ENCODE measurements around the gene SLC47A2.

SLC47A2 gene

DNA sequence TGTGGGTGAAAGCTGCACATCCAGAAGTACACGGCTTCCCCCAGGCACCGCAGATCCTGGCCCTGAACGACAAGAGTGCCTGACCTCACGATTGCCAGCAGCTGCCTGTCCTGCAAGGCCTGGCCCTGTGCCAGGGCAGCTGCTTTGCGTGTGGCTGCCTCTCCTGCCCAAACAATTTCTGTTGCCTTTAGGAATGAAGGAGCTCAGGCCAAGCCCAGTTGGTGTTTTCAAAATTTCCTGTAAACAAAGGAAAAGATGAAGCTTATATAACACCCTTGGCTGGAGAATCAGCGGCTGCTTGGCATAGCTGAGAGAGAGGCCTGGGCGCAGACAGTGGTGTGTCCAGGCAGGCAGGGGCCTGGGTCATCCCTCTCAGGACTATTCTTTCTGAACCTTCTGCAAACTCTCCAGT is 11.7 kb upstream of the SLC47A2 start:
- no peak for DNase-seq
- peaks cover 17% of the 10 kb centered on the region for H3K4me1 Mint-ChIP-seq
- H3K27ac Mint-ChIP-seq = no peak overlapping the region
- H3K36me3 Mint-ChIP-seq = no peaks in the 10 kb centered on the region
- H3K9me3 Mint-ChIP-seq = no peaks in the 10 kb centered on the region
- CTCF ChIA-PET = interaction anchor here (0.7 to 1.4 kb wide), 2 partner anchors 13 to 213 kb away, joined by 3 read pairs; no protein-coding TSS in a partner anchor
- H3K27me3 Mint-ChIP-seq = peaks cover 32% of the 10 kb centered on the region
- no peak overlapping the region for H3K4me3 Mint-ChIP-seq

DNA sequence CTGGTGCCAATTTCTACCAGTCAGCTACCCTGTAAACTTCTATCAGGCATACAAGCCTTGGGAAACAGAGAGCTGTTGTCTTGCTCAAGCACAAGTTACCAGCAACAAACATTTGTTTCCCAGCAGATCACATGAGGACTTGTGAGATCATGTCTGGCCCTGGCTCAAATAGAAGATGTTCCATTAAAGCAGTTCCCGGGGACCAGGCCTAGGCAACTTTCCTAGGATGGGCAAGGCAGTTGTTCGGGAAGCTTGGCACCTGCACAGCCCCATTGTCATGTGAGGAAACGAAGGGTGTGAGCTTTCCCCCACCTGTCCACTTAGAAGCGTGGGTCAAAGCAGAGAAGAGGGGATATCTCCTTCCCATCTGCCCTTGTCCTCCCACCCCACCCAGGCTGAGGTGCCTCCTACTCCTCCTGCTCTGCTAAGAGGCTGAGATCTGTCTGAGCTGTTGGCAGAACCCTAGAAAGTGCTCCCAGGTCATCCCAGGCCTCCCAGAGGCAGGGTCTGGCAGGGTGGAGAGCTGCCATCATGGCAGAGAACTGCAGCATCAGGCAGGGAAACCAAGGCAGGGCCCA is 11.2 kb upstream of the SLC47A2 start:
- no peak for DNase-seq
- H3K4me1 Mint-ChIP-seq = peaks cover 17% of the 10 kb centered on the region
- H3K27ac Mint-ChIP-seq = no peak overlapping the region
- H3K9me3 Mint-ChIP-seq = no peaks in the 10 kb centered on the region
- H3K4me3 Mint-ChIP-seq = no peak overlapping the region
- CTCF ChIA-PET = interaction anchor here (1.4 kb wide), 1 partner anchor 13 kb away, joined by 3 read pairs; no protein-coding TSS in a partner anchor
- no peaks in the 10 kb centered on the region for H3K36me3 Mint-ChIP-seq
- peaks cover 32% of the 10 kb centered on the region for H3K27me3 Mint-ChIP-seq

DNA sequence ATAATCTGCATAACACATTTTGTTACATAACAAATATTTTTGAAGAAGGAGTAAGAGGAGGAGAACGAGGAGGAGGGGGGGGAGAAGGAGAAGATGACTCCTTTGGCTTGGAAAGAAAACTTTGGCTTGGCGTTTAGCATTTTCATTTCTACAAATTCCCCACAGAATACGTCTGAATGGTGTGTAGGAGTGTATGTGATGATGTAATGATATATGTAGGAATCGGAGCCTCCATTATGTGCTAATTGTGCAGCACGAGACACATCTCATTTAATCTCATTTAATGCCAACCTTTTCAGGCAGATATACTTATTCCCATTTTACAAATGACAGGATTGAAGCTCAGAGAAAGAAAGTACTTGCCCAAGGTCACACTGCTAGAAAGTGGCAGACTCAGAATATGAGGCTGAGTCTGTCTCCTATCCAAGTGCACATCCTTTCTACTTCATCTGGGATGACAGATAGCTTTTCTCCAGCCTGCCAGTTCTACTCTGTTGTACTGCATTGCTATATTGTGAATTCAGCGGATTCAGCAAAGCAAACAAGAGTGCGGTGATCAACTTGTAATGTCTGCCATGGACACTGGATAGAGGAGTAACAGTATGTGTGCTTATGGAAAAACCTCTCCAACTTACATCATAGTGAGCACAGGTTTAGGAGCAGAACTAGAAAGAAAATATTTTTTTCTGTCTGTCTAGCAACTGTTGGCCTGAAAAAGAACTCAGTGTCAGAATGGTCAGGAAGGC is 10.4 kb upstream of the SLC47A2 start:
- Mint-ChIP-seq H3K27me3 (peaks cover 36% of the 10 kb centered on the region), H3K4me1 (peaks cover 17% of the 10 kb centered on the region), H3K4me3 (no peak overlapping the region), H3K9me3 (no peaks in the 10 kb centered on the region), H3K27ac (no peak overlapping the region), H3K36me3 (no peaks in the 10 kb centered on the region)
- CTCF ChIA-PET = no interaction called here
- no peak for DNase-seq

DNA sequence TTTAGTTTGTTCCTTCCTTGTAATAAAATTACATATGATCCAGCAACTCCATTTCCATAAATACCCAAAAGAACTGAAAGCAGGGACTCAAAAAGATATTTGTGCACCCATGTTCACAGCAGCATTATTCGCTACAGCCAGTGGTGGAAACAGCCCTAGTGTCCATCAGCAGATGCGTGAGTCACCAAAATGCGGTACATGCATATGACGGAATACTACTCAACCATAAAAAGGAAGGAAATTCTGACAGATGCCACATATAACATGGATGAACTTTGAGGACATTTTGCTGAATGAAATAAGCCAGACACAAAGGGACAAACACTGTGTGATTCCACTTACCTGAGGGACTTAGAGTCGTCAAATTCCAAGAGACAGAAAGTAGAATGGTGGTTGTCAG is 9.1 kb upstream of the SLC47A2 start:
- Mint-ChIP-seq H3K27ac (no peak overlapping the region), H3K36me3 (no peaks in the 10 kb centered on the region), H3K4me3 (no peak overlapping the region), H3K4me1 (peaks cover 17% of the 10 kb centered on the region), H3K9me3 (no peaks in the 10 kb centered on the region), H3K27me3 (peaks cover 30% of the 10 kb centered on the region)
- DNase-seq = no peak
- CTCF ChIA-PET = interaction anchor here (0.7 to 1.1 kb wide), 2 partner anchors 10 to 37 kb away, joined by 3 to 4 read pairs; no protein-coding TSS in a partner anchor

DNA sequence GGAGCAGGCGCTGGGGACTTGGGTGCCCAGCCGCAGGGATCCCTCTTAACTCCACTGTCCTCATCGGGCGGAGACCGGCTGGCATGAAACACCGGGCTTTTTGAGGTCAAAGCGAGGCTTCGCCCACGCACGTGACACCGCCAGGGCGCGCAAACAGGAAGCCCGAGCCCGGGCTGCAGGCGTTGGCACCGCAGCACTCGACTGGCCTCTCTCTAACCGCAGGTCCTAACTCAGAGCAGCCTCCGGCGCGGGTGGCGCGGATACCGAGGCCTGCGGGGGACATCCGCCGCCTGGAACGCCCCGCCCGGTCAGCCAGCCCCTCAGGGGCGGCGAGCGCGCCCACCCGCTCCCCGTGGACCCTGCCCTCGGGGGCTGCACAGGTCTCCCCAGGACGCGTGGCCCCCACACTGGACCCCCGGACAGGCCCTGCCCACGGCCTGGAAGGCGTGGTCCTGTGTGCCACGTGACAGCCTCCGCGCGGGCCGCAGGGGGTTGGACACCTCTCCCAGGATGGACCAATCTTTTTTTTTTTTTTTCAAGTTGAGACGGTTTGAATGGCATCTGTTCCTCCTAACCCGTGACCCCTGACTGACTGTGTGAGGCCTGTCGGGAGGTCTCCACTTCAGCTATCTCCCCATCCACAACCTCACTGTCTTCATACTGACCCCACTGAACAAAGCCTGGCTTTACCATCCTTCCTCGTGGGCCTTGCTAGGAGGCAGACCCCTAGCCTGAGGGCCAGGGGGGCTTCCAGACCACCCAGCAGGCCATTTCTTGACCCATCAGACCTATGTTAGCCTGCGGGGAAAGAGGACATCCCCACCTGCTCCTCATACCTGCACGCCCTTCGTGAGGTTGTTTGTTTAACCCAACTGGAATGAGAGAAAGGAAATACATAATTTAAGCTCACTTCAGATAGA is 8.4 kb upstream of the SLC47A2 start:
- peaks cover 17% of the 10 kb centered on the region for H3K4me1 Mint-ChIP-seq
- peak overlapping the region; percentile 24 for H3K4me3 Mint-ChIP-seq
- DNase-seq = peak; percentile 55
- H3K27me3 Mint-ChIP-seq = peaks cover 33% of the 10 kb centered on the region
- CTCF ChIA-PET = interaction anchor here (0.7 to 1.1 kb wide), 2 partner anchors 11 to 37 kb away, joined by 3 to 4 read pairs; no protein-coding TSS in a partner anchor
- no peaks in the 10 kb centered on the region for H3K36me3 Mint-ChIP-seq
- H3K9me3 Mint-ChIP-seq = no peaks in the 10 kb centered on the region
- H3K27ac Mint-ChIP-seq = peak overlapping the region; percentile 28

DNA sequence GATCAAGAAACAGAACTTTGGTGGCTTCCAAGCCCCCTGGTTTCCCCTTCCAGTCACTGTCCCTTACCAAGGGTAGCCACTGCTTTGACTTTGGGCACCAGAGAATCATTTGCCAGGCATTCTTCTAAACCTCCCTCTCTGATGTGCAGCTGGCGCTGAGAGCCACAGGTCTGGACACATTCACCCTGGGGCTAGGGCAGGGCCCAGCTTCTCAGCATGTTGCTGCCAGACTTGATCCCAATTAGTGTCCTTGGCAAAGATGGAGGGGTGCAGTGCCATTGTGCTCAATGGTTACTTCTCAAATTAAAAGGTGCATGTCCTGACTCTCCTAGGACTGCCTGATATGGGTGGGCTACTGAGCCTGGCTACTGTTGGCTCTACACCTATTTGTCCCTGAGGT is 7.6 kb upstream of the SLC47A2 start:
- no peaks in the 10 kb centered on the region for H3K36me3 Mint-ChIP-seq
- H3K4me1 Mint-ChIP-seq = peaks cover 17% of the 10 kb centered on the region
- H3K27me3 Mint-ChIP-seq = peaks cover 37% of the 10 kb centered on the region
- no peaks in the 10 kb centered on the region for H3K9me3 Mint-ChIP-seq
- CTCF ChIA-PET = no interaction called here
- DNase-seq = no peak
- no peak overlapping the region for H3K4me3 Mint-ChIP-seq
- no peak overlapping the region for H3K27ac Mint-ChIP-seq

DNA sequence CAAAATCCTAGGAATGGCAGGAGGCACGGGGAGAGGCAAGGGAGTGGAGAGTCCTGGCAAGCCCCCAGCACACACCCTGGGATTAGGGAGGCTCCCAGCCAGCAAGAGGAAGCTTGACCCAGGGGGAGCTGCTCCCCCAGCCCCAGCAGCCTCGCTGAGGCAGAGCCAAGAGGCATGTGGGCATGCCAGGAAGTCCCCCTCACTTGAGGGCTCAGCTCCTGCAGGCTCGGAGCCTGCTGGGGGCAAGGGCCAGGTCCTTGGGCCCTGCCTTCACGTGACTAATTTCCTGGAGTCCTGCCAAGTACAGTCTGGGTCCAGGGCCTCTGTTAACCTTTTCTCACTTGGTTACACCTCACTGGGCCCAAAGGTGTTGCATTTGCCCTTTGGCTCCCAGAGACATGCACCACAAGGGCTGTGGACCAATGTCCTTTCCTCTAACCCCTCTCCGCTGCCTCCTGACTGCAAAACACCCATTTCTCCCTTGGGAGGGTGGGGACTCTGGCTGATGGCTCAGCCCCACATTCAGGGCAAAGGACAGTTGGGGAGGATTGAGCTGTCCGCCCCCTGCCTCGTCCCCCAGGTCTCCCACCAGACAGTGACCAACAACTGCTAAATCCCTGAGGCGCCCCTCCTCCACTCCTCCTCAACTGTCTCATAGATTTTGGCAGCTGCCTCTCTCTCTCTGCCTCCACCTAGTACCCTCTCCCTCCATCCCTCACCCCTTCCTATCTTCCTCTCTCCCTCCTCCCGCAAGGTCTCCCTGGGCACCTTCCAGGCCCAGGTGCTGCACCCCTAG is 4.4 kb upstream of the SLC47A2 start:
- CTCF ChIA-PET = interaction anchor here (1.3 kb wide), 1 partner anchor 358 kb away, joined by 3 read pairs; the partner anchor contains the start of gene B9D1
- H3K36me3 Mint-ChIP-seq = no peaks in the 10 kb centered on the region
- no peak for DNase-seq
- no peak overlapping the region for H3K4me3 Mint-ChIP-seq
- peaks cover 40% of the 10 kb centered on the region for H3K27me3 Mint-ChIP-seq
- no peak overlapping the region for H3K27ac Mint-ChIP-seq
- peaks cover 17% of the 10 kb centered on the region for H3K4me1 Mint-ChIP-seq
- no peaks in the 10 kb centered on the region for H3K9me3 Mint-ChIP-seq

DNA sequence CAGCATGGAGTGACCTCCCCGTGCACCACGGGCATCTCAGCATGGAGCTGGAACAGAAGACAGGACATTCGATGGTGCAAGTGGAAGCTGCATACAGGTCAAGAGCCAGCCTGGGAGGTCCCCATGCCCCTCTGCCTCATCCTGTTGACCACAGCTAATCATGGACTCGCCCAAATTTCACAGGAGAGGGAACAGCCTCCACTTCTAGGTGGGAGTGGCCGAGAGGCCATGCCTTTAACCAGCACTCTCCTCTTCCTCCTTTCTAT is 3.8 kb upstream of the SLC47A2 start:
- Mint-ChIP-seq H3K27me3 (peaks cover 39% of the 10 kb centered on the region), H3K27ac (no peak overlapping the region), H3K4me1 (peaks cover 13% of the 10 kb centered on the region), H3K4me3 (no peak overlapping the region), H3K36me3 (no peaks in the 10 kb centered on the region), H3K9me3 (no peaks in the 10 kb centered on the region)
- no peak for DNase-seq
- CTCF ChIA-PET = interaction anchor here (0.6 kb wide), 1 partner anchor 977 kb away, joined by 3 read pairs; no protein-coding TSS in a partner anchor

DNA sequence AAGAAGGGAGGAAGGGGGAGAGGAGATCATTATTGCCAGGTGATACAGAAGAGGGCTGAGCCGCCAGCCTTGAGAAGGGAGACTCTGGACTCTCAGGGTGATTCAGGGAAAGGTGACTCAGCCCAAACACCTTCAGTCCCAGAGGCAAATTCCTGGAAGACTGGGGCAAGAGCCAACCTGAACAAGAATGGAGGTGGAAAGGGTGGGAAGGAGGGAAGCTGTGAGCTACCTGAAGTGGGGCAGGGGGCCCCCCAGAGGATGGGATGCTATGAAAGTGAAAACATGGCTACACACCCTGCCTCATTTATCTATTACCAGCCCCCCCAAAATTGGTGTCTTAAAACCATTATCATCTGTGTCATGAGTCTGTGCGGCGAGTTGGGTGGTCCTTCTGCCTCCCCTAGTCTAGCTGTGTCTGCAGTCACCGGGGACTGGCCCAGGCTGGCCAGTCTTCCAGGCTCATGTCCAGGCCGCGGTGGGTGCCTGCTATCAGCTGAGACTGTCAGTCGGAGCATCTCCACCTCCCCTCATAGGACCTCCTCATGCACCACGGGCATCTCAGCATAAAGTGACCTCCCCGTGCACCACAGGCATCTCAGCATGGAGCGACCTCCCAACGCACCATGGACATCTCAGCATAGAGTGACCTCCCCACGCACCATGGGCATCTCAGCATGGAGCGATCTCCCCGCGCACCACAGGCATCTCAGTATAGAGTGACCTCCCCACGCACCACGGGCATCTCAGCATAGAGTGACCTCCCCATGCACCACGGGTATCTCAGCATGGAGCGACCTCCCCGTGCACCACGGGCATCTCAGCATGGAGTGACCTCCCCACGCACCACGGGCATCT is 3.2 kb upstream of the SLC47A2 start:
- DNase-seq = no peak
- peaks cover 8% of the 10 kb centered on the region for H3K4me1 Mint-ChIP-seq
- CTCF ChIA-PET = interaction anchor here (0.6 kb wide), 2 partner anchors 157 to 977 kb away, joined by 3 read pairs; no protein-coding TSS in a partner anchor
- peaks cover 35% of the 10 kb centered on the region for H3K27me3 Mint-ChIP-seq
- H3K4me3 Mint-ChIP-seq = no peak overlapping the region
- H3K9me3 Mint-ChIP-seq = no peaks in the 10 kb centered on the region
- H3K27ac Mint-ChIP-seq = no peak overlapping the region
- H3K36me3 Mint-ChIP-seq = no peaks in the 10 kb centered on the region

DNA sequence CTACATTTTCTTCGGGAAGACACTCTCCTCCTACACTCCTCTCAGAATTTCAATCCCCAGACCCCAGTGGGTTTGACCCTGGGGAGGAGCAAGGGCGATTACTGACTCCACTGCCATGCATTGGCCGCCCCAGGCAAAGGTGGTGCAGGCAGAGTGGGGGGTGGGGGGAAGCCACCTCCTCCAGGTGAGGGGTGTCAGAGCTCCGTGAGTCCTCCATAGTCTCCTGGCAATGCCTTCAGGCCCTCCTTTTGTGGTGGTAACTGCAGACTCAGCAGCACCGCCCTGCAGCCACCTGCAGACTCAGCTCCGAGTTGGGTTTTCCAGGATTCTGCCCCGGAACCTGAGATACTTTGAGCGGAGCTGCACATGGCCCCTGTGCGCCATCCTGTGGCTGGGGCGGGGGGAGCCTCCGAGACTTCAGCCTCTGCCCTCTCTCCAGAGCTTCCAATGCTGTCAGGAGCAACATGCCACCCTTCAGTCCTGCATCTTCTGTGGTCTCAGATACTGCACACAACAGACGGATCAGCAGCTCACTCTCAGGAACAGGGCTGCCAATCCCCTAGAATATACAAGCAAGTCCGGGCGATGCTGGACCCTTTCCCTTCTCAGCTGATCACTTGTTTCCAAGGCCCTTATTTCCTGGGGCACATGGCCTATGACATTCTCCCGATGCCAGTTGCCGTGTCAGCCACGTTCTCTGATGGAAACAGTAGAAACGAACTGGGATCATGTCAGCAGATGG is 2.4 kb upstream of the SLC47A2 start:
- CTCF ChIA-PET = interaction anchor here (0.6 kb wide), 1 partner anchor 157 kb away, joined by 3 read pairs; no protein-coding TSS in a partner anchor
- Mint-ChIP-seq H3K9me3 (no peaks in the 10 kb centered on the region), H3K36me3 (no peaks in the 10 kb centered on the region), H3K27ac (no peak overlapping the region), H3K4me1 (peaks cover 1% of the 10 kb centered on the region), H3K27me3 (peaks cover 28% of the 10 kb centered on the region), H3K4me3 (no peak overlapping the region)
- no peak for DNase-seq

DNA sequence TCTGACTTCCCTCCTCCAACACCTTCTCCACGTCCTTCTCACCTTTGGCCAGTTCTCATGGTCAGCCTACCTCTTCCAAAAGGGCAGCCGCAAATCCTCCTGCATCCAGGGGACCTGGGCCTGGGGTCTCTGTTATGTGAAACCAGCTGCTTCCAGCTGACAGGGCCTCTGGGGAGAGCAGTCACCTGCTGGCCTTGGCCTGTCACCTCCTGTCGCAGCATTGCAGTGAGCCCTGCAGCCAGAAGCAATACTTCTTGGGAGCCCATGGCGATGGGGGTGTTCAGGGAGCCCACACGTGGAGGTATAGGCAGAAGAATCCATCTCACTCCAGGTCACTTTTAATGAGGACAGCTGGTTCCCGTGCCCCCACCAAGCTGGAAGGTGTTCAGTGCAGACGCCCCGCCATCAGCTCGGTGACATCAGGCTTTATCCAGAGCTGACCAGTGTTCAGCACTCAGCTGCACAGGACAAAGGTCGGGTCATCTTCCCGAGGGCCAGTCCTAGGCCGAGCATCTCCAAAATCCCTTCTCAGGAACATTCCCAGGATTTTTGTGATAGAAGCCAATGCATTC is 1.7 kb upstream of the SLC47A2 start:
- Mint-ChIP-seq H3K4me1 (no peaks in the 10 kb centered on the region), H3K4me3 (no peak overlapping the region), H3K27ac (no peak overlapping the region), H3K36me3 (no peaks in the 10 kb centered on the region), H3K27me3 (peaks cover 26% of the 10 kb centered on the region), H3K9me3 (no peaks in the 10 kb centered on the region)
- CTCF ChIA-PET = interaction anchor here (1.0 kb wide), 1 partner anchor 49 kb away, joined by 3 read pairs; no protein-coding TSS in a partner anchor
- no peak for DNase-seq

DNA sequence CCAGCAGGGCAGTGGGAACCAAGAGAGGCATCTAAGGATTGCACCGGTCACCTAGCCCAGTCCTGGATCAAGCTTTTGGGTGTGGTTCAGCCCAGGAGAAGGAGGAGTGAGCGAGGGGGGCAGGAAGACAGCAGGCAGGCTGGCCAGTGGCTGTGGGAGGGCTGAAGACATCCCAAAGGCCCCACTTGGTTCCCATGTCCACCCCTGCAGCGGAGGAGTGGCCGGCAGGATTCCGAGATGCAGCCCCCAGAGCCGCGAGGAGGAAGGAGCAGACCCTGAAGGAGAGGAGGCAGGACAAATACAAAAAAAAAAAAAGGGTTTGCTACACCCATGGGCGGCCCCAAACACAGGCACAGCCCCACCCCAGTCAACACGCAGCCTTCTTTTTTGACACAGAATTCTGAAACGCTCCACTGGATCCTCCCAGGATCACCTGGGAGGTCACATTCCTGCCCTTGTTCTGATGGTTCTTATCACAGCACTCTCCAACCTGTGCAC is 1.1 kb upstream of the SLC47A2 start:
- no peaks in the 10 kb centered on the region for H3K9me3 Mint-ChIP-seq
- peaks cover 25% of the 10 kb centered on the region for H3K27me3 Mint-ChIP-seq
- CTCF ChIA-PET = interaction anchor here (1.0 kb wide), 1 partner anchor 49 kb away, joined by 3 read pairs; no protein-coding TSS in a partner anchor
- no peak for DNase-seq
- no peaks in the 10 kb centered on the region for H3K36me3 Mint-ChIP-seq
- no peaks in the 10 kb centered on the region for H3K4me1 Mint-ChIP-seq
- H3K4me3 Mint-ChIP-seq = no peak overlapping the region
- no peak overlapping the region for H3K27ac Mint-ChIP-seq
